SK-N-SH treated with all-trans-retinoic acid at 6 μM for 48 hours (cell line): ENCODE data around the gene LRRK1.

Experiments used
- ARNTL ChIP-seq: fragments of 450-650 bp; formaldehyde crosslinking; IDR thresholded peaks from 2 replicates; pipeline ENCODE4 v1.5.0; 2020; ENCODE audit warnings: low read depth, mild to moderate bottlenecking, moderate library complexity, borderline replicate concordance
- BACH2 ChIP-seq: fragments of 250-450 bp; sonication (Bioruptor Pico); IDR thresholded peaks from 2 replicates; pipeline ENCODE4 v1.9.0; 2021; ENCODE audit warnings: mild to moderate bottlenecking, borderline replicate concordance
- CREB5 ChIP-seq: fragments of 250-450 bp; sonication (Bioruptor Pico); IDR thresholded peaks from 2 replicates; pipeline ENCODE4 v1.5.1; 2020; ENCODE audit warnings: low read depth, mild to moderate bottlenecking, moderate library complexity
- CSRNP3 ChIP-seq: fragments of 250-450 bp; sonication (Bioruptor Pico); IDR thresholded peaks from 2 replicates; pipeline ENCODE4 v1.5.1; 2021; ENCODE audit warnings: mild to moderate bottlenecking, moderate library complexity
- PATZ1 ChIP-seq: fragments of 250-450 bp; sonication (Bioruptor Pico); IDR thresholded peaks from 2 replicates; pipeline ENCODE4 v1.8.0; 2020; ENCODE audit warnings: mild to moderate bottlenecking, moderate library complexity, borderline replicate concordance
- TSHZ2 ChIP-seq: fragments of 250-450 bp; sonication (Bioruptor Pico); IDR thresholded peaks from 2 replicates; pipeline ENCODE4 v1.5.0; 2020; ENCODE audit warnings: mild to moderate bottlenecking, moderate library complexity
- ZFP30 ChIP-seq: fragments of 450-650 bp; formaldehyde crosslinking; IDR thresholded peaks from 2 replicates; pipeline ENCODE4 v1.5.0; 2022; ENCODE audit warnings: mild to moderate bottlenecking, moderate library complexity

- TF ChIP-seq ZFP30 (CRISPR knock-in tag) (no peak), CREB5 (CRISPR knock-in tag) (no peak), TSHZ2 (CRISPR knock-in tag) (no peak), CSRNP3 (CRISPR knock-in tag) (no peak), ARNTL (CRISPR knock-in tag) (no peak), BACH2 (no peak), PATZ1 (CRISPR knock-in tag) (no peak)
These were observed 22.4 kb downstream of the LRRK1 start for GRCh38 chr15:100941536-100941935.
